Measurements from ENCODE around the gene ABLIM1.

Gene ABLIM1

DNA sequence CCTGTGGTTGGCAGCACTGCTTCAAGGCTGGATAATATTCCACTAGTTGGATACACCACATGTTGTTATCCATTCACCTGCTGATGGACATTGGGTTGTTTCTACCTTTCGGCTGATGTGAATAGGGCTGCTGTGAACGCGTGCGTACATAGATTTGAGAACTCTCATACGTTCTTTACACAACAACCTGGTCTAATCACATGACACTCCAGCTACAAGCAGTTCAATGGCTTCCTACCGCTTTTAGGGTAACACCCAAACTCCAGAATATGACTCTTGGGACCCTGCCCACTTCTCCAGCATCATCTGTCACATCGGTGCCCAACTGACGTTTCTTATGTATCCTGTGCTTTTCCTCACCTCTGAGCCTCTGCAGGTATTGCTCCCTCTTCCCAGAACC is 114.6 kb downstream of the ABLIM1 start:
- no peak for DNase-seq

DNA sequence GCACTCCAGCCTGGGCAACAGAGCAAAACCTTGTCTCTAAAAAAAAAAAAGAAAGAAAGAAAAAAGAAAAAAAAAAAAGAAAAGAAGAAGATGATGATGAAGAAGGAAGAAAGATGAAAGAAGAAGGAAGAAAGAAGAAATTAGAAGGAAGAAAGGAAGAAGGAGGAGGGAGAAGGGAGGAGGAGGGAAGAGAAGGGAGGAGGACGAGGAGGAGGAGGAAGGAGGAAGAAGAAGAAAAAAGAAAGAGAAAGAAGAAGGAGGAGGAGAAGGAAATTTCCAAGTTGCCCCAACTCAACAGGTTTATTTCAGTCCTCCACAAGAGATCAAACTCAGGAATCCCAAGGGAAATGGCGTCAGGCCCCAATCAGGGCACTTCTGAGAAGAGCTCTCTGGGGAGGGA is 115.7 kb downstream of the ABLIM1 start:
- DNase-seq = no peak

GRCh38 chr10:114541797-114542160 is 116.3 kb downstream of the ABLIM1 start:
- DNase-seq = no peak

DNA sequence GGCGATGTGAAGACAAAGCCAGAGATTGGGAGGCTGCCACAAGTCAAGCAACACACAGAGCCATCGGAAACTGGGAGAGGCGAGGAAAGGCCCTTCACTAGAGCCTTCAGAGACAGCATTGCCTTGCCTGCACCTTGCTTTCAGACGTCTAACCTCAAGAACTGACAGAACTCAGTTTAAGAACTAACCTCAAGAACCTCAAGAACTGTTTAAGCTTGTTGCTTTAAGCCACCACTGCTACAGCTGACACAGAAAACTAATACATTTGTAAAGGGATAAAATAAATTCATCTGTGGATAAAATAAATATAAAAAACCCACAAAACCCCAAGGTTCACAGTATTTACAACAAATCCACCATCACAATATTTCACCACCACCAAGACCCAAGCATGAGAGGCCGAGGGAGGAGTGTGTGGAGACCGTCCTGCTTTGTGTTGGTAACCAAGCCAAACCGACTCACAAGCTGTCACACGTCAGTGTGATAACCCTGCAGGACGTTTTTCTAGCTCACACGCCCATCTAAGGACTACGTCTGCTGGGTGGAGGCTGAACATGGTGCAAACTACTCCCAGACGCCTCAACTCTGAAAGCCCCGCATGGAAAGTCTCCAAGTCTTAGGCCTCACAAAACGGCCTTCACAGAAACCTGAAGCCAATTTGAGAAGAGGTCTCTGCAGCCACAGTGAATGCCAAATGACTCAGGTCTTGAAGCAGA is 116.8 kb downstream of the ABLIM1 start:
- peak; percentile 71 for DNase-seq

DNA sequence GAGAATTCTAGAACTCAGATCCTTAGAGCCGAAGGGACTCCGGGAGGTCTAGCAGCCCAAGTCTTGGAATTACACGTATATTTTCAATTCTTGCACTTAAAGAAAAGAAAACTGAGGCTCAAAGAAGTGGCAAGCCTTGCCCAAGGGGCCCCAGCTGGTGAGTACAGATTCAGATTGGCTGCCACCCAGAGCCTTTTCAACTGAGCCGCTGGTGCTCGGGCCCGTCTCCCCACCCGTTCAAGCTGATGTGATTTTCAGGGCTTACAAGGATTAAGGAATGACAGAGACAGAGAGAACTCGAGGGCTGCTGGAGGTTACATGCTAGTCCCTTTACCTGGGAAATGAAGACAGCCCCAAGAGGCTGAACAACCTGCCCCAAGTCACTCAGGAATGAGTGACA is 117.8 kb downstream of the ABLIM1 start:
- no peak for DNase-seq

- no peak for DNase-seq
Measured at GRCh38 chr10:114539623-114540022, 118.5 kb downstream of the ABLIM1 start.

DNA sequence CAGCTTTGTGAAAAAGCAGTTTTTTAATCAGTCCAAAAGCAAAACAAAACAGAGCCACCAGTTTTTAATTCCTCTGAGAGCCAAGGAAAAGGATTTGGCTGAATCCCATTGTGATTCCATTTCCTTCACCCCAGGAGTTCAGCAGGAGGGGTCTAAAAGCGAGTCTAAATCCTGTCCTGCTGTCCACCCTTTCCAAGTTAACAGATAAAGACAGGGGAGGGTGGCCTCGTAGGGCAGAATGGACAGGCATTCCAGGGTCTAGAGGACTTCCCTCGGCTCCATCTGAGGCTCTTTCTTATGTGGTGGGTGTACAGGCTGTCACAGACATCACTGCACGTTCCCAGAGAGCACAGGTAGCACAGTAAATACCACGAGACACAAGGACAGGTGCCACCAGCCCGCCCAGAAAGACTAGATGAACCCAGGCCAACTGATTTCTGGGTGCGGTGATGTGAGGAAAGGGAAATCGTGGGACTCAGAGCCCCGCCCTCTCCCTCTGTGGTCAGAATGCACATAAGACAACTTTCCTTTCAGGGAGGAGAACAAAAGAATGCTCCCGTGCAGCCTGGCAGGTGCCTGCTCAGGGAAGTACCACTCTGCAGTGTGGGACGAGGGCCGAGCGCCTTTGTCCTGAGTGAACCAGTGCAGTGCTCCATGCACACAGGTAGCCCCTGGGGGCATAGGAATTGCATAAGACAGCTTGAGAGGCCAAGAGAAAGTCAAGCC is 119.7 kb downstream of the ABLIM1 start:
- DNase-seq = no peak

DNA sequence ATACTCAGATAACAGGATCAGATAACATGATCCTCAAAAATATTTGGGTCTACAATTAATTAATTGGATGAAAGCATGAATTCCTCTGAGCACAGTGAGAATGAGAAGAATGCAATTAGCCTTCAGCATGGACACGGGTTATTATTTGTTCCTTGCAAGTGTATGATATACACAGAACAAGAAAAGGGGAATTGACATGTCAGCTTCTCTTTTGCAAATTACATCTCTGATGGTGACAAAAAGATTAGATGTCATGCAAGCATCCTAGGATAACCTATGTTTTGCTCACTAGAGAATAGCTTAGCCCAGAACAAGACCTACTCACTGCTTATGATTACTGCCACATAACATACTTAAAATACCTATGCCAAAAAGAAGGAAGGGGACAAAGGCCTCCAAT is 120.3 kb downstream of the ABLIM1 start:
- no peak for DNase-seq

GRCh38 chr10:114534571-114534981 is 123.5 kb downstream of the ABLIM1 start:
- no peak for DNase-seq

DNA sequence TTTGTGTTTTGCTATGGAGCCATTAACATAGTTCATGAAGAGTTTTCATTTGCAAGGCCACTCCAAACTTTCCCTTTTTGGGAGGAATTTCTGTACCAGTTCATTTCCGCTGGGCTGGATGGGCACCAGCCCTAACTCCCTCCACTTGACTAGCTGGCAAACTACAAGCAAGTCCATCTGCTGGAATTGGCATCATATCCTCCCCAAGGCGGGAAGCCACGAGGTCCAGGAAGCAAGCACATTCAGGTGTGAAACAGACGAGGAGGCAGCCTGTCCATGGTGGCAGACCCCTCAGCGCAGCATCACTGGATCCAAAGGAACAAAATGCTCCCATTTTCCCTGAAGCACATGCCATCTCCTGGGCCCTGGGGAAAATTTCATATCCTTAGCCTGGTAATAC is 125.8 kb downstream of the ABLIM1 start:
- DNase-seq = no peak

DNA sequence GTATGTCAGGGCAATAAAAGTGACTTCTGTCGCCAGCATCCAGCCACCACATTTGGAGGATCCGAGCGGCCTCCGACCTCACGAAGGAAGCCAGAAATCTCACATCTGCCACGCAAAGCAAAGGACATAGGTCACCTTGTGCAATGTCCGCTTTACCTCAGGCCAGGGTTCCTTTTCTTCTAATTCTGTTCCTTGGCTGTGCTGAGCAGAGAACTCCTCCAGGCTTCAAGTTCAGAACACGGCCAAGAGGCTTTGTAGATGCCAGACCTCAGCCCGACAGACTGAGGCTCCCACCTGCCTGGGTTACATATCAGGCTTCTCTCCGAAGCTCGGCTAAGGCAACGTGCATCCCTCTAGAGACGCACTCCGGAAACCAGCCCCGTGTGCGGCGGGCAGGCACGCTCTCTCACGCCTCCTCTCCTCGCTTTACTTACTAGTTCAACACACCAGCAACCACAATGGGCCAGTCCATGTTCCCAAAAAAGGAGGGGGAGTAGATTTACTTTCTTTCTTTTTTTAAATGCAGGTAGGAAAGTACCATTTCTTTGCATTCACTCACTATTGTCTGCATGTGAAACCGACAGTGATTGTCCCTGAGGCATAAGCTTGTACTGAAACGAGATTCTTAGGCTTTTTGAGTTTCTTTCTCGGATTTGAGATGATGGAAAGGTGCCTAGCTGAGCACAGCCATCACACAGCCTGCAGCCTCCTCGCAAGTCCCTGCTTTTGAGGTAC is 131.4 kb downstream of the ABLIM1 start:
- peak; percentile 55 for DNase-seq

- peak; percentile 40 for DNase-seq
Measured at GRCh38 chr10:114526126-114526503, 132.0 kb downstream of the ABLIM1 start.

- DNase-seq = no peak
Measured at GRCh38 chr10:114525368-114525949, 132.6 kb downstream of the ABLIM1 start.

DNA sequence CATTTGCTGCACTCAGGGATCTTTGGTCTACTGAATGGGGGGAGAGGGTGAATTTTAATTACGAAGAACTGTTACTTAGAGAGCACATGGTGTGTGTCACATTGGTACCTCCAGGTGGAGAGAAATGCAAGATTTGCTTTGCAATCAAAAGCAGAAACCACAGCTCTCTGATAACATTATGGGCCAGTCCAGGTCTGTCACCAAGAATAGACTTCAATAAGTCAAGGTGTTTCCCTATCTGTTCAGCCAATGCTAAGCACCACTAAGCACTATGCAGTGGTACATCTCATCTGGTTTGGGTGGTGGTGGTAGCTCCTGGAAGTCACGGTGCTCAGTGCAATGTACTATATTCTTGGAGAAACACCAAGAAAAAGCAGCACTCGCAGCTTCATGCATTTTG is 134.2 kb downstream of the ABLIM1 start:
- DNase-seq = no peak

- DNase-seq = no peak
Measured at GRCh38 chr10:114521255-114521654, 136.8 kb downstream of the ABLIM1 start.

DNA sequence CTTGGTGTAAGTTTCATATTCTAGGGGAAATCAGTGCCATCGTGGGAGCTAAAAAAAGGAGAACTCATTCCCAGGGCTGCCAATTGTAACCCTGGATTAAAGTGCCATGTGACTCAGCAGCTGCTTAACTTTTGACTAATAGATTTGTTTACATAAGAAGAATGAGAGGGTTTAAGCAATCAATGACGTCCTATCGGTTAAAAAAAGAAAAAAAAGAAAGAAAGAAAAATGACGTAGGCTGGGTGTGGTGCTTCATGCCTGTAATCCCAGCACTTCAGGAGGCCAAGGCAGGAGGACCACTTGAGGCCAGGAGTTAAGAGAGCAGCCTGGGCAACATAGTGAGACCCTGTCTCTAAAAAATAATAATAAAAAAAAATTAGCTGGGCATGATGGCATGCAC is 137.6 kb downstream of the ABLIM1 start:
- peak; percentile 79 for DNase-seq

DNA sequence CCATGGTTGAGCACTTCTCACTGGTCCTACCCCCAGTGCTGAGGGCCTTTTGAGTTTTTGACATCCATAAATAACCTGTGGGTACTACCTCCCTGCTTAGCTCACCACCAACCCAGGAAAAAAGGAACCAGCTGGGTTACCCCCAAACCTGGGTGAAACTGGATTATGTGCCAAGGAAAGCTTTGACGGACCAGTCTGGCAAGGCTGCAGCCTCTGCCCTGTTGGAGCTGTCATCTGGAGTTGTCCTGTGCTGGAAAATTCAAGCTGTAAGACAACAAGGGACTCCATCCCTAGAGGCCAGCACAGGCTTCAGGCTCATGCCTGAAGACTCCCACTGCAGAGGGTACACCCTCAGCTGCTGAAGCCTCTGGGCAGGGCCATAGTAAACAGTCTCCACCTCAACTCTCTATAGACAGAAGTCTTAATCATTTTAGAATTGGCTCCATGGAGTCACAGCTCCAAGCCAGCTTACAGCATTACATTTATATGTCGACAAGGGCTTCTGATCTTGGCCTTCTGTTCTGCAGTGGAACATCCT is 138.2 kb downstream of the ABLIM1 start:
- no peak for DNase-seq

GRCh38 chr10:114519306-114519669 is 138.8 kb downstream of the ABLIM1 start:
- no peak for DNase-seq

GRCh38 chr10:114518401-114519305 is 139.4 kb downstream of the ABLIM1 start:
- no peak for DNase-seq

GRCh38 chr10:114517368-114518250 is 140.5 kb downstream of the ABLIM1 start:
- DNase-seq = peak; percentile 44

DNA sequence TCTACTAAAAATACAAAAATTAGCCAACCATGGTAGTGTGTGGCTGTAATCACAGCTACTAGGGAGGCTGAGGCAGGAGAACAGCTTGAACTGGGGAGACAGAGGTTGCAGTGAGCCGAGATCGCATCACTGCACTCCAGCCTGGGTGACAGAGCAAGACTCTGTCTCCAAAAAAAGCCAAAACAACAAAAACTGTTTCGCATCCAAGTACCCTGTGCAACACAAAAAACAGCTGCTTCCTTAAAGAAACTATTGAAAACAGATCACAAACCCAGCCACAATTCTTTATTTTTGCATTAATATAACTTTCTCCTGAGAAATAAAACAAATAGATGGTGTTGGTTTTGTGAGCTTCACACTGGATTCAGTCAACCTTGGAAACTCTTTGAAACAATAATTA is 141.7 kb downstream of the ABLIM1 start:
- no peak for DNase-seq
